Thymus (tissue), 11 donors: ENCODE measurements around the gene CUL2. TPM values are rescaled to one million over a fixed set of nuclear protein-coding genes. Genes with fewer than 3 reads are reported as not detected.
"Not testable (repeated sequence)": the region's sequence is repeated elsewhere in the genome, so short reads cannot be mapped to it uniquely, and the experiment has no call there.

ENCODE experiments used
- DNase-seq, 9 donors: peaks; one replicate each; pipeline ENCODE4 v3.0.0-alpha.2; 2013; ENCODE audit warnings: low spot score in 9 of 9, low read depth in 6 of 9, missing footprints in 1 of 9
- H3K27ac ChIP-seq, 2 donors: one replicate each; pipeline ENCODE4 v1.5.1; 2013; ENCODE audit warnings: control low read depth in 1 of 2, low read depth in 1 of 2, low read length in 1 of 2, mild to moderate bottlenecking in 1 of 2, moderate library complexity in 1 of 2
- H3K27me3 ChIP-seq, 2 donors: one replicate each; pipeline ENCODE4 v1.5.1; 2013; ENCODE audit warnings: low read length in 1 of 2; ENCODE audit not compliant: control insufficient read depth in 2 of 2, insufficient read depth in 1 of 2
- H3K36me3 ChIP-seq, 2 donors: one replicate each; pipeline ENCODE4 v1.5.1; 2013; ENCODE audit warnings: low read length in 1 of 2, mild to moderate bottlenecking in 1 of 2, moderate library complexity in 1 of 2; ENCODE audit not compliant: control insufficient read depth in 2 of 2, insufficient read depth in 2 of 2
- H3K4me1 ChIP-seq, 2 donors: one replicate each; pipeline ENCODE4 v1.5.1; 2013; ENCODE audit warnings: low read length in 2 of 2; ENCODE audit not compliant: control insufficient read depth in 2 of 2, insufficient read depth in 2 of 2
- H3K4me3 ChIP-seq, 2 donors: one replicate each; pipeline ENCODE4 v1.5.1; 2013; ENCODE audit warnings: low read length in 2 of 2, control low read depth in 1 of 2, mild to moderate bottlenecking in 1 of 2
- H3K9me3 ChIP-seq, 2 donors: one replicate each; pipeline ENCODE4 v1.5.1; 2013; ENCODE audit warnings: low read length in 1 of 2, mild to moderate bottlenecking in 1 of 2; ENCODE audit not compliant: control insufficient read depth in 2 of 2, insufficient read depth in 1 of 2
- WGBS: extraction: QIAGEN DNeasy Blood & Tissue Kit; methylation state at CpG from one replicate; pipeline ENCODE4 v1.1.7; 2013; 5-methylcytosine and 5-hydroxymethylcytosine counted together
- polyA plus RNA-seq: library from polyadenylated mRNA; stranded (reverse); fragments of 200-250 nt; gene quantifications from one replicate; pipeline ENCODE4 v1.2.3, GENCODE V29; 2013
- total RNA-seq: library from RNA; stranded (reverse); fragments of 120-200 nt; gene quantifications from one replicate; pipeline ENCODE4 v1.2.4, GENCODE V29; 2013
- donor health status: healthy.

Gene CUL2
- total and polyA plus RNA-seq, 2 donors = 17.0 to 23.1 TPM

GRCh38 chr10:35063837-35064454 is 26.2 kb downstream of the CUL2 start:
- Histone ChIP-seq H3K27ac (no peak overlapping the region), H3K36me3 (peaks cover 16 to 33% of the 10 kb centered on the region in 2 donors), H3K27me3 (no peaks in the 10 kb centered on the region), H3K4me3 (no peak overlapping the region), H3K9me3 (no peaks in the 10 kb centered on the region), H3K4me1 (no peaks in the 10 kb centered on the region)
- no peak for DNase-seq
- 98% methylated on average over 3 of the region's 3 CpGs for WGBS

GRCh38 chr10:35059481-35059880 is 30.7 kb downstream of the CUL2 start:
- Histone ChIP-seq H3K27me3 (no peaks in the 10 kb centered on the region), H3K4me1 (no peaks in the 10 kb centered on the region), H3K9me3 (no peaks in the 10 kb centered on the region), H3K4me3 (no peak overlapping the region), H3K27ac (no peak overlapping the region), H3K36me3 (peaks cover 18 to 39% of the 10 kb centered on the region in 2 donors)
- DNase-seq = no peak

- Histone ChIP-seq H3K4me3 (no peak overlapping the region), H3K27me3 (no peaks in the 10 kb centered on the region), H3K9me3 (no peaks in the 10 kb centered on the region), H3K4me1 (no peaks in the 10 kb centered on the region), H3K36me3 (peaks cover 16 to 43% of the 10 kb centered on the region in 2 donors), H3K27ac (no peak overlapping the region)
- no peak for DNase-seq
- 93% methylated on average over 1 of the region's 1 CpG for WGBS
These were observed 31.5 kb downstream of the CUL2 start for GRCh38 chr10:35058686-35059085.

- 72% methylated on average over 6 of the region's 6 CpGs for WGBS
- Histone ChIP-seq H3K4me1 (no peaks in the 10 kb centered on the region), H3K36me3 (peaks cover 16 to 48% of the 10 kb centered on the region in 2 donors), H3K27me3 (no peaks in the 10 kb centered on the region), H3K4me3 (no peak overlapping the region), H3K9me3 (no peaks in the 10 kb centered on the region), H3K27ac (no peak overlapping the region)
- DNase-seq = no peak
These were observed 32.0 kb downstream of the CUL2 start for GRCh38 chr10:35058134-35058533.

GRCh38 chr10:35056686-35057085 is 33.5 kb downstream of the CUL2 start:
- no peaks in the 10 kb centered on the region for H3K9me3 ChIP-seq
- no peaks in the 10 kb centered on the region for H3K27me3 ChIP-seq
- no peaks in the 10 kb centered on the region for H3K4me1 ChIP-seq
- no peak overlapping the region for H3K27ac ChIP-seq
- H3K36me3 ChIP-seq = peaks cover 12 to 49% of the 10 kb centered on the region in 2 donors
- no peak overlapping the region for H3K4me3 ChIP-seq
- 90% methylated on average over 5 of the region's 5 CpGs for WGBS
- DNase-seq = no peak

GRCh38 chr10:35056133-35056532 is 34.0 kb downstream of the CUL2 start:
- H3K4me1 ChIP-seq = no peaks in the 10 kb centered on the region
- DNase-seq = no peak
- no peaks in the 10 kb centered on the region for H3K27me3 ChIP-seq
- H3K27ac ChIP-seq = no peak overlapping the region
- peaks cover 12 to 49% of the 10 kb centered on the region in 2 donors for H3K36me3 ChIP-seq
- H3K4me3 ChIP-seq = no peak overlapping the region
- WGBS = 99% methylated on average over 1 of the region's 1 CpG
- H3K9me3 ChIP-seq = no peaks in the 10 kb centered on the region

GRCh38 chr10:35050568-35050967 is 39.6 kb downstream of the CUL2 start:
- no peak for DNase-seq
- H3K36me3 ChIP-seq = peaks cover 0 to 47% of the 10 kb centered on the region in 2 donors

GRCh38 chr10:35046074-35046473 is 44.1 kb downstream of the CUL2 start:
- Histone ChIP-seq H3K4me3 (no peak overlapping the region), H3K27ac (no peak overlapping the region), H3K36me3 (peaks cover 20 to 50% of the 10 kb centered on the region in 2 donors), H3K9me3 (no peaks in the 10 kb centered on the region), H3K4me1 (no peaks in the 10 kb centered on the region), H3K27me3 (no peaks in the 10 kb centered on the region)
- whole genome bisulfite sequencing = 95% methylated on average over 2 of the region's 2 CpGs
- DNase-seq = no peak

More at GRCh38 chr10:35050568-35050967, 39.6 kb downstream of the CUL2 start:
- no peak overlapping the region for H3K4me3 ChIP-seq
- no peak overlapping the region for H3K27ac ChIP-seq
- H3K27me3 ChIP-seq = no peaks in the 10 kb centered on the region
- no peaks in the 10 kb centered on the region for H3K4me1 ChIP-seq
- H3K9me3 ChIP-seq = no peaks in the 10 kb centered on the region

GRCh38 chr10:35045275-35045674 is 44.9 kb downstream of the CUL2 start:
- WGBS = 81% methylated on average over 6 of the region's 6 CpGs
- not testable (repeated sequence) for DNase-seq, H3K4me3 ChIP-seq, H3K27me3 ChIP-seq, H3K9me3 ChIP-seq, H3K4me1 ChIP-seq, H3K27ac ChIP-seq
- H3K36me3 ChIP-seq = peaks cover 27 to 54% of the 10 kb centered on the region in 2 donors
